DND-41 (cell line): ENCODE data around the gene RAD51B.

Experiments
- CTCF ChIP-seq: IDR thresholded peaks from 2 replicates; pipeline ENCODE4 v1.5.1; 2012; ENCODE audit warnings: borderline replicate concordance, low read length, moderate library complexity, mild to moderate bottlenecking; ENCODE audit not compliant: poor library complexity, severe bottlenecking; ENCODE audit errors: extremely low read depth
- EZH2 ChIP-seq: IDR thresholded peaks from 3 replicates; pipeline ENCODE4 v1.6.1; 2012; ENCODE audit warnings: borderline replicate concordance, low read depth, mild to moderate bottlenecking, moderate library complexity, low read length, inconsistent platforms; ENCODE audit not compliant: severe bottlenecking

DNA sequence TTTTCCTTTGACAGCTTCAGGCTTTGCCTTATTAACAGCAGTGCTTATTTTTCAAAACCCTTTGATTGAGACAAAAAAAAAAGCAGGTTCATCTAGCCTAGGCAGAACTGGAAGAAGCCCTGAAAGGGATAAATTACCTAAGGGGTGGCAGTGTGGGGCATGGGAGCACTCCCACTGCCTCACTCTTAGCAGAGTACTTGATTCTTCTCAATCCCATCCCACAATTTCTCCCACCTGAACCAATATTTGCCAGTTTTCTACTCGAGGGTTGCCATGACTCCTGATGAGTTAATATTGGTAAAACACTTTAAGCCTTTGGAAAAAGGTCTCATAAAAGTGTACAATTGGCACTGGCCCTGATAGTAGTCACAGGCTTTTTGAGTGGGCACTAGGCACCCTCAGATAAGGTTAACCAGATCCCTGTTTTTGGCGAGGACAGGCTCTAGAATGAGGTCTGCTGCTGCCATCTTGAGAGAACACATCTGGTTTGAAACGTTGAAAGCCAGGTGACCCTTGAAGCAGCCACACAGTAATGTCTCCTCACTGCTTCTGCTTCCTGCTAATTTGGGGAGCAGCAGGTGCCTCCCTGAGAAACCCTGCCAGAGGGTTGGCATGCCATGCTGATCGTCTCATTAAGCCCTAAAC is 320.0 kb downstream of the RAD51B start:
- TF ChIP-seq EZH2: no peak
- no peak for TF ChIP-seq CTCF
